ENCODE data around the gene CC2D2A. TPM values are rescaled to one million over a fixed set of nuclear protein-coding genes. Genes with fewer than 3 reads are reported as not detected.
A peak's percentile ranks its signal among the peaks of the same experiment; 100 is the strongest.

Gene CC2D2A
- total and polyA plus RNA-seq, 2 of the 13 experiments (the other 11 are each of a cell fraction or from before 2014, with no cell fraction given): 4.2 to 7.2 TPM

- Histone ChIP-seq H3K36me3 (replicated peaks in 1 of 2; ENCODE audit: control insufficient read depth in 1 of 2, insufficient read depth in 2 of 2, low read length in 2 of 2) (no peaks in the 10 kb centered on the region; a peak in 1 of 5 replicates), H3K4me3 (replicated peaks in 1 of 3; ENCODE audit: insufficient read depth in 1 of 3, low read depth in 2 of 3, low read length in 3 of 3) (peak overlapping the region; percentile 67 to 76 (median 73)), H2AFZ (ENCODE audit: low read length) (peak overlapping the region; percentile 79), H3K27ac (ENCODE audit: extremely low read length, insufficient read depth, low read length) (peak overlapping the region; percentile 59), H3K4me1 (ENCODE audit: insufficient read depth, low read length) (peaks cover 12% of the 10 kb centered on the region), H3K27me3 (ENCODE audit: control insufficient read depth in 1 of 2, insufficient read depth in 2 of 2, low read length in 2 of 2) (no peaks in the 10 kb centered on the region), H3K9ac (ENCODE audit: insufficient read depth, low read depth, low read length) (peak overlapping the region; percentile 66), H3K79me2 (ENCODE audit: insufficient read depth, low read length) (no peaks in the 10 kb centered on the region), H3K9me3 (ENCODE audit: low read length) (no peaks in the 10 kb centered on the region), H3K4me2 (ENCODE audit: low read depth, low read length) (peak overlapping the region; percentile 83), H4K20me1 (ENCODE audit: insufficient read depth, low read length) (no peaks in the 10 kb centered on the region)
- 4% methylated on average over 9 of the region's 11 CpGs for WGBS (ENCODE audit: low lambda C conversion rate)
- CTCF ChIA-PET (ENCODE audit: low intra/inter-chr PET ratio, low total read pairs): interaction anchor here (1.2 to 2.4 kb wide), 6 partner anchors 171 to 522 kb away, joined by 3 to 18 read pairs (median 7); no protein-coding TSS in a partner anchor
- BruUV-seq (replicated peaks): TSS peak; percentile 62
- intact Hi-C loops (cut with micrococcal nuclease; ENCODE audit: unreplicated experiment) (loop anchor here (1.0 to 10.0 kb wide), 8 partner anchors 171 to 786 kb away; partner anchors contain the start of gene FAM200B), in situ Hi-C loops (cut with HindIII; ENCODE audit: extremely low pct_ligation_motif_present, low pct_unique_long_range_greater_than_20kb) (loop anchor here (5.0 to 25.0 kb wide), 3 partner anchors 173 to 783 kb away; partner anchors contain the start of gene FGFBP2)
- ATAC-seq (peak; percentile 93), DNase-seq (ENCODE audit: low spot score) (peak; percentile 77), FAIRE-seq (peak; percentile 95)
- POLR2A ChIA-PET: interaction anchor here (0.8 to 2.0 kb wide), 7 partner anchors 8 to 522 kb away, joined by 3 to 13 read pairs (median 4); partner anchors contain the start of genes CC2D2A and FAM200B
- TF ChIP-seq ZBTB49 (CRISPR knock-in tag; IDR thresholded peaks at IDR 0.05; ENCODE audit: borderline replicate concordance): no peak
- no peak for TF ChIP-seq PRDM10 (CRISPR knock-in tag; IDR thresholded peaks at IDR 0.05; ENCODE audit: low read depth)
- TF ChIP-seq FOXC1 (CRISPR knock-in tag; IDR thresholded peaks at IDR 0.05; ENCODE audit: borderline replicate concordance): no peak; the same call in 1 of the 2 replicates
- no peak for TF ChIP-seq ZZZ3 (CRISPR knock-in tag; IDR thresholded peaks at IDR 0.05; ENCODE audit: borderline replicate concordance)
- TF ChIP-seq FOSL1 (CRISPR knock-in tag; IDR thresholded peaks at IDR 0.05; ENCODE audit: borderline replicate concordance): no peak
- TF ChIP-seq ATF6 (CRISPR knock-in tag; conservative IDR thresholded peaks at IDR 0.05): no peak
- TF ChIP-seq TEF (CRISPR knock-in tag; IDR thresholded peaks at IDR 0.05): no peak
- no peak for TF ChIP-seq NONO (IDR thresholded peaks at IDR 0.05)
- TF ChIP-seq NONO (CRISPR knock-in tag; conservative IDR thresholded peaks at IDR 0.05): peak; percentile 72; the same call in 1 of the 2 replicates
- no peak for TF ChIP-seq MBNL3 (CRISPR knock-in tag; conservative IDR thresholded peaks at IDR 0.05)
Measured at GRCh38 chr4:15479089-15479912, 9.6 kb downstream of the CC2D2A start.
